ENCODE data around the gene HECTD1.

GRCh38 chr14:31241450-31242114 lies 34.0 kb upstream of the HECTD1 start:
- TF ChIP-seq EZH2 (IDR thresholded peaks at IDR 0.05) = no peak
- TF ChIP-seq, protein P1, sequence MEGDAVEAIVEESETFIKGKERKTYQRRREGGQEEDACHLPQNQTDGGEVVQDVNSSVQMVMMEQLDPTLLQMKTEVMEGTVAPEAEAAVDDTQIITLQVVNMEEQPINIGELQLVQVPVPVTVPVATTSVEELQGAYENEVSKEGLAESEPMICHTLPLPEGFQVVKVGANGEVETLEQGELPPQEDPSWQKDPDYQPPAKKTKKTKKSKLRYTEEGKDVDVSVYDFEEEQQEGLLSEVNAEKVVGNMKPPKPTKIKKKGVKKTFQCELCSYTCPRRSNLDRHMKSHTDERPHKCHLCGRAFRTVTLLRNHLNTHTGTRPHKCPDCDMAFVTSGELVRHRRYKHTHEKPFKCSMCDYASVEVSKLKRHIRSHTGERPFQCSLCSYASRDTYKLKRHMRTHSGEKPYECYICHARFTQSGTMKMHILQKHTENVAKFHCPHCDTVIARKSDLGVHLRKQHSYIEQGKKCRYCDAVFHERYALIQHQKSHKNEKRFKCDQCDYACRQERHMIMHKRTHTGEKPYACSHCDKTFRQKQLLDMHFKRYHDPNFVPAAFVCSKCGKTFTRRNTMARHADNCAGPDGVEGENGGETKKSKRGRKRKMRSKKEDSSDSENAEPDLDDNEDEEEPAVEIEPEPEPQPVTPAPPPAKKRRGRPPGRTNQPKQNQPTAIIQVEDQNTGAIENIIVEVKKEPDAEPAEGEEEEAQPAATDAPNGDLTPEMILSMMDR (IDR thresholded peaks at IDR 0.05) = no peak

Data from neural progenitor cell (in vitro differentiated cells).